GM12891 (cell line): Measurements from ENCODE around the gene PLSCR4.

Source experiments
- POLR2A ChIP-seq: IDR thresholded peaks from 2 replicates; pipeline ENCODE4 v1.6.1; 2011; ENCODE audit warnings: low read depth, low read length, control low read depth
- POLR2AphosphoS5 ChIP-seq: IDR thresholded peaks from 2 replicates; pipeline ENCODE4 v1.6.1; 2011; ENCODE audit warnings: low read depth, low read length, control low read depth

GRCh38 chr3:146200461-146201220 is 50.3 kb downstream of the PLSCR4 start:
- no peak for TF ChIP-seq POLR2A
- no peak for TF ChIP-seq POLR2AphosphoS5
